Measurements from ENCODE around the gene FAM193B.
A peak's percentile ranks its signal among the peaks of the same experiment; 100 is the strongest.

DNA sequence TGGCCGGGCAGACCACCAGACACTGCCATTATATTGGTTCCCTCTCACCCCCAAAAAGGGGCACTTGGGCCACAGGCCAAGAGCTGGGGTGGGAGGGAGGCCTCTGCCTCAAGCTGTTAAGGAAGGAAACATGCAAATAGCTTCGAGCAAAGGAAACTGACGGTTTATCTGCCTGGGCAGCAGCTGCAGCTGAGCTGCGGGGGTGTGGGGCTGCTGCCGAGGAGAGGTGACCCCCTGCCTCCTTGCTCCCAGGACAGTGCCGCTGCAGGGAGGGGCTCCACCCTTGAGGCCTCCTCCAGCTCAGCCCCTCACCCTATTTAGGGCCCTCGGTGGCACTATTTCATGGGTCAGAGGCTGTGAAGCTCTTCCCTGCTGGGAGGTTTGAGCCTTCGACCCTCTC lies 45.5 kb downstream of the FAM193B start:
- TF ChIP-seq POLR2A (IDR thresholded peaks at IDR 0.05; ENCODE audit: low read depth, low read length) (peak; percentile 60; the same call in 1 of the 2 replicates), TAF1 (IDR thresholded peaks at IDR 0.05; ENCODE audit: borderline replicate concordance, low read depth, low read length) (no peak; the same call in 1 of the 2 replicates), POLR2AphosphoS5 (IDR thresholded peaks at IDR 0.05; ENCODE audit: low read depth, low read length) (no peak; the same call in 1 of the 2 replicates)
